ENCODE measurements around the gene PCBD2.

PCBD2 gene

GRCh38 chr5:134938030-134938429 is 33.1 kb downstream of the PCBD2 start:
- no peak for TF ChIP-seq CTCF (IDR thresholded peaks at IDR 0.05; ENCODE audit: low read depth, low read length, missing control alignments)
- Histone ChIP-seq H3K36me3 (replicated peaks) (peaks cover 2% of the 10 kb centered on the region), H3K27me3 (replicated peaks) (no peaks in the 10 kb centered on the region), H3K4me3 (ENCODE audit: low read depth, low read length) (no peak overlapping the region), H3K27ac (no peak overlapping the region)
- in situ Hi-C loops (cut with HindIII; ENCODE audit: low pct_ligation_motif_present, low sequenced_read_pairs) = no loop called here
- no peak for DNase-seq

DNA sequence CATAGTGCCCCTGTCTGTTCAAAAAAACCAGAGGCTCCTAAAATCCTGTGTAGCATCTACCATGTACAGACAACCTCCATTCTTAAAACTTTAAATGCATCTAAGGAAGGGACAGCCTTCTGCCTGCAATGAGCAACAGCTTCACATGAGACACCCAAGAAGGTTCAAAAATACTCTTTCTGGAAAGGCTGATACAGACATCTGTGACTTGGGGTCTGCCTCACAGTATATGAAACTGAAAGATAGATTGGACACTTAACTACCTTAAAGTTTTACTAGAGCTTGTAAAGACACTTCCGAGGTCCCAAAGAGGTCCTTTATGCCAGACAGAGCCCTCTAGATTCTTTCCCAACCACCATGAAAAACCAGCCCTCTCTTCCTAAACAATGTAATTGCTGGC is 34.6 kb downstream of the PCBD2 start:
- Histone ChIP-seq H3K27me3 (replicated peaks) (no peaks in the 10 kb centered on the region), H3K36me3 (replicated peaks) (peaks cover 2% of the 10 kb centered on the region), H3K27ac (no peak overlapping the region), H3K4me3 (ENCODE audit: low read depth, low read length) (no peak overlapping the region)
- TF ChIP-seq CTCF (IDR thresholded peaks at IDR 0.05; ENCODE audit: low read depth, low read length, missing control alignments) = no peak
- in situ Hi-C loops (cut with HindIII; ENCODE audit: low pct_ligation_motif_present, low sequenced_read_pairs) = no loop called here
- DNase-seq = no peak

DNA sequence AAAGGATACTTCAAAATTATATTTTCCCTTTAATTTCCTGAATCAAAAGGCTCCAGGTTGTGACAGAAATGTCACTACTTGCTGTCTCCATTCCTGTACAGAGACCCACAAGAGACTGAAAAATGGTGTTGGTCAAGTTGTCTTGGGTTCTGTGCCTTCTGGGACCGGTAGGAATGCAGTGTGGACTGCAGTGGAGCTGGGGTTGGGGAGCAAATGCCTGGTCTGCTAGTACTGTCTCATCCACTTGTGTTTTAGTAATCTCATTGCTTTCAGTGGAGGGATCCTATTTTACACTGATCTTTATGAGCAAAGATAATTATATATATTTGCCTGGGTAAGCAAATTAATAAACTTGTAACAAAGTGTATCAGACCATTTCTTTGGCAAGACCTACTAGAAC is 38.6 kb downstream of the PCBD2 start:
- Histone ChIP-seq H3K4me3 (ENCODE audit: low read depth, low read length) (no peak overlapping the region), H3K27ac (no peak overlapping the region), H3K27me3 (replicated peaks) (no peaks in the 10 kb centered on the region), H3K36me3 (replicated peaks) (no peaks in the 10 kb centered on the region)
- DNase-seq = no peak
- TF ChIP-seq CTCF (IDR thresholded peaks at IDR 0.05; ENCODE audit: low read depth, low read length, missing control alignments) = no peak
- in situ Hi-C loops (cut with HindIII; ENCODE audit: low pct_ligation_motif_present, low sequenced_read_pairs) = no loop called here

- TF ChIP-seq CTCF (IDR thresholded peaks at IDR 0.05; ENCODE audit: low read depth, low read length, missing control alignments) = no peak
- H3K27ac ChIP-seq = no peak overlapping the region
- H3K27me3 ChIP-seq (replicated peaks) = no peaks in the 10 kb centered on the region
- DNase-seq = no peak
- H3K4me3 ChIP-seq (ENCODE audit: low read depth, low read length) = no peak overlapping the region
- no peaks in the 10 kb centered on the region for H3K36me3 ChIP-seq (replicated peaks)
- in situ Hi-C loops (cut with HindIII; ENCODE audit: low pct_ligation_motif_present, low sequenced_read_pairs) = no loop called here
Measured at GRCh38 chr5:134944630-134945029, 39.7 kb downstream of the PCBD2 start.

- no peak overlapping the region for H3K4me3 ChIP-seq (ENCODE audit: low read depth, low read length)
- no peak for DNase-seq
- H3K36me3 ChIP-seq (replicated peaks) = no peaks in the 10 kb centered on the region
- no peaks in the 10 kb centered on the region for H3K27me3 ChIP-seq (replicated peaks)
- in situ Hi-C loops (cut with HindIII; ENCODE audit: low pct_ligation_motif_present, low sequenced_read_pairs) = no loop called here
- H3K27ac ChIP-seq = no peak overlapping the region
- no peak for TF ChIP-seq CTCF (IDR thresholded peaks at IDR 0.05; ENCODE audit: low read depth, low read length, missing control alignments)
Measured at GRCh38 chr5:134945041-134945440, 40.1 kb downstream of the PCBD2 start.

- no peak for TF ChIP-seq CTCF (IDR thresholded peaks at IDR 0.05; ENCODE audit: low read depth, low read length, missing control alignments)
- H3K4me3 ChIP-seq (ENCODE audit: low read depth, low read length) = no peak overlapping the region
- H3K27ac ChIP-seq = no peak overlapping the region
- peak; percentile 21 for DNase-seq
- no peaks in the 10 kb centered on the region for H3K36me3 ChIP-seq (replicated peaks)
- in situ Hi-C loops (cut with HindIII; ENCODE audit: low pct_ligation_motif_present, low sequenced_read_pairs) = no loop called here
- no peaks in the 10 kb centered on the region for H3K27me3 ChIP-seq (replicated peaks)
Measured at GRCh38 chr5:134948911-134949310, 44.0 kb downstream of the PCBD2 start.

All from brain microvascular endothelial cell (primary cell).